SK-N-SH treated with all-trans-retinoic acid at 6 μM for 48 hours (cell line): ENCODE data around the gene ASIC3.

Experiments
- ARNTL ChIP-seq: fragments of 450-650 bp; formaldehyde crosslinking; IDR thresholded peaks from 2 replicates; pipeline ENCODE4 v1.5.0; 2020; ENCODE audit warnings: low read depth, mild to moderate bottlenecking, moderate library complexity, borderline replicate concordance
- BACH2 ChIP-seq: fragments of 250-450 bp; sonication (Bioruptor Pico); IDR thresholded peaks from 2 replicates; pipeline ENCODE4 v1.9.0; 2021; ENCODE audit warnings: mild to moderate bottlenecking, borderline replicate concordance
- CREB5 ChIP-seq: fragments of 250-450 bp; sonication (Bioruptor Pico); IDR thresholded peaks from 2 replicates; pipeline ENCODE4 v1.5.1; 2020; ENCODE audit warnings: low read depth, mild to moderate bottlenecking, moderate library complexity
- CSRNP3 ChIP-seq: fragments of 250-450 bp; sonication (Bioruptor Pico); IDR thresholded peaks from 2 replicates; pipeline ENCODE4 v1.5.1; 2021; ENCODE audit warnings: mild to moderate bottlenecking, moderate library complexity
- ESRRG ChIP-seq: fragments of 250-450 bp; sonication (Bioruptor Pico); IDR thresholded peaks from 2 replicates; pipeline ENCODE4 v1.6.1; 2021; ENCODE audit warnings: mild to moderate bottlenecking
- GLIS3 ChIP-seq: fragments of 250-450 bp; sonication (Bioruptor Pico); IDR thresholded peaks from 2 replicates; pipeline ENCODE4 v1.5.0; 2020; ENCODE audit warnings: mild to moderate bottlenecking, moderate library complexity
- RARB ChIP-seq: fragments of 250-450 bp; sonication (Bioruptor Pico); IDR thresholded peaks from 2 replicates; pipeline ENCODE4 v1.8.0; 2021; ENCODE audit warnings: mild to moderate bottlenecking, moderate library complexity
- SNAI2 ChIP-seq: fragments of 250-450 bp; sonication (Bioruptor Pico); IDR thresholded peaks from 2 replicates; pipeline ENCODE4 v1.5.0; 2020; ENCODE audit warnings: mild to moderate bottlenecking, moderate library complexity
- ZC3H10 ChIP-seq: fragments of 250-450 bp; sonication (Bioruptor Pico); IDR thresholded peaks from 2 replicates; pipeline ENCODE4 v1.5.1; 2021; ENCODE audit warnings: mild to moderate bottlenecking, moderate library complexity
- ZFP3 ChIP-seq: fragments of 250-450 bp; sonication (Bioruptor Pico); IDR thresholded peaks from 2 replicates; pipeline ENCODE4 v1.5.0; 2020; ENCODE audit warnings: mild to moderate bottlenecking, moderate library complexity
- ZFP30 ChIP-seq: fragments of 450-650 bp; formaldehyde crosslinking; IDR thresholded peaks from 2 replicates; pipeline ENCODE4 v1.5.0; 2022; ENCODE audit warnings: mild to moderate bottlenecking, moderate library complexity

DNA sequence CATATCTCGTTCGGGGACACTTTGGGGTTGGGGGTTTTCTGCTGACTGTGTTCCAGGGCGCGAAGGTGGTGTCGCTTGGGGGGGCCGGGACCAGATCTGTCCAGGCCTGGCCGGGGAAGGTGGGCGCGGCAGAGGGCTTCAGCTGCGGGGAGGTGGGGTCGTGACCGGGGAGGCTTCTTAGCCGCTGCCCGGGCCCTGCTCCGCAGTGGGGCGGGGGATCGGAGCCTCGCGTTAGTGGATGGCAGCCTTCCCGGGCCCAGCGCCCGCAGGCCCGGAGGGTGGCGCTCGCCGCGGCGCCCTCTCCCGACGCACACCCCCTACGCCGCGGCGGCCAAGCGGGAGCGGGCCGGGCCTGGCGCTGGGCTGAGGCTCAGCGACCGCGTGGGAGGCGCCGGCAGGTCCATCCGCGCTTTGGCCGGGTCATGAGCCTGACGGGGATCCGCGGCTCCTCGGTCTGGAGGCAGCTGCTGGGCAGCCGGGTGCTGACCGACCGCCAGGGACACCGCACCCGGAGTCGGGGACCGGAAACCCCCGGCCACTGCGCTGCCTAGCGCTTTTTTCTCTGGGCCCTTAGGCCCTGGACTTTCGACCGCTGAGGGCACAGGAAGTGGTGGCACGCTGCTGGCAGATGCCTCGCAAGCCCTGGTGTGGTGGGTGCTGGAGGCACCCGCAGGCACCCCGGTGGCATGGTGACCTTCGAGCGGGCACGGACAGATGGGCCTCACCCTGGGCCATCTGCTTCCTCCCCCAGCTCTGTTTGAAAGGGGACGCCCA, 39.1 kb downstream of the ASIC3 start:
- no peak for TF ChIP-seq ESRRG
- no peak for TF ChIP-seq ZC3H10 (CRISPR knock-in tag)
- TF ChIP-seq BACH2 (CRISPR knock-in tag): no peak
- TF ChIP-seq ARNTL: no peak
- TF ChIP-seq ZFP30: no peak
- TF ChIP-seq SNAI2 (CRISPR knock-in tag): no peak
- TF ChIP-seq GLIS3 (CRISPR knock-in tag): no peak
- no peak for TF ChIP-seq ZFP3 (CRISPR knock-in tag)
- TF ChIP-seq CREB5 (CRISPR knock-in tag): no peak
- TF ChIP-seq CSRNP3 (CRISPR knock-in tag): no peak
- TF ChIP-seq RARB (CRISPR knock-in tag): no peak
